ENCODE data around the gene TMEM30A. TPM values are rescaled to one million over a fixed set of nuclear protein-coding genes. Genes with fewer than 3 reads are reported as not detected.

TMEM30A gene
- total and polyA plus RNA-seq, 2 of the 13 experiments (the other 11 are each of a cell fraction or from before 2014, with no cell fraction given) = 17.6 to 54.4 TPM

DNA sequence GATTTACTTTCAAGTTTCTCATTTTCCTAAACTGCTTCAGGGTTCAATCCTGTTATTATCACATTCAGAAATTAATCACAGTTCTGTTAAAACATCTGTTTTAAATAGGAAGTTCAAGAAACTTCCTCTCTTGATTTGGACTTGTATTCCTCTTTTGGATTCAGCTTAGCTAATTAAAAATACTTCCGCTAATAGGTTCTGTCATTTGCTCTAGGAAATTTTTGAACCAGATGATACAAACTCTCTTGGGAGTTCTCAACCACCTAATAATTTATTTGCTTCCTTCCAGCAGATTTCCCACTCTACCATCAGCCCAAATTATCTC lies 15.9 kb upstream of the TMEM30A start:
- no peak overlapping the region for H2AFZ ChIP-seq (ENCODE audit: low read length)
- no TSS peak for BruUV-seq (replicated peaks)
- no peaks in the 10 kb centered on the region for H3K27me3 ChIP-seq (ENCODE audit: control insufficient read depth in 1 of 2, insufficient read depth in 2 of 2, low read length in 2 of 2)
- no peak overlapping the region for H3K4me2 ChIP-seq (ENCODE audit: low read depth, low read length)
- no peak overlapping the region for H3K9ac ChIP-seq (ENCODE audit: insufficient read depth, low read depth, low read length)
- H3K9me3 ChIP-seq (ENCODE audit: low read length) = no peaks in the 10 kb centered on the region
- FAIRE-seq (no peak), ATAC-seq (no peak), DNase-seq (ENCODE audit: low spot score) (no peak)
- no peaks in the 10 kb centered on the region for H3K4me1 ChIP-seq (ENCODE audit: insufficient read depth, low read length)
- WGBS (ENCODE audit: low lambda C conversion rate) = 97% methylated on average over 1 of the region's 1 CpG
- no peak for TF ChIP-seq RELA (CRISPR knock-in tag; IDR thresholded peaks at IDR 0.05)
- TF ChIP-seq ZNF329 (CRISPR knock-in tag; IDR thresholded peaks at IDR 0.05; ENCODE audit: low read depth) = no peak
- TF ChIP-seq, protein P1, sequence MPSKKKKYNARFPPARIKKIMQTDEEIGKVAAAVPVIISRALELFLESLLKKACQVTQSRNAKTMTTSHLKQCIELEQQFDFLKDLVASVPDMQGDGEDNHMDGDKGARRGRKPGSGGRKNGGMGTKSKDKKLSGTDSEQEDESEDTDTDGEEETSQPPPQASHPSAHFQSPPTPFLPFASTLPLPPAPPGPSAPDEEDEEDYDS (CRISPR knock-in tag; IDR thresholded peaks at IDR 0.05) = no peak
- H3K4me3 ChIP-seq (replicated peaks in 1 of 3; ENCODE audit: insufficient read depth in 1 of 3, low read depth in 2 of 3, low read length in 3 of 3) = no peak overlapping the region
- in situ Hi-C loops (cut with HindIII; ENCODE audit: extremely low pct_ligation_motif_present, low pct_unique_long_range_greater_than_20kb) = no loop called here
- H3K79me2 ChIP-seq (ENCODE audit: insufficient read depth, low read length) = no peaks in the 10 kb centered on the region
- ChIA-PET CTCF (ENCODE audit: low intra/inter-chr PET ratio, low total read pairs) (no interaction called here), POLR2A (no interaction called here)
- intact Hi-C loops (cut with micrococcal nuclease; ENCODE audit: unreplicated experiment) = no loop called here
- H4K20me1 ChIP-seq (ENCODE audit: insufficient read depth, low read length) = no peaks in the 10 kb centered on the region
- no peaks in the 10 kb centered on the region for H3K36me3 ChIP-seq (replicated peaks in 1 of 2; ENCODE audit: control insufficient read depth in 1 of 2, insufficient read depth in 2 of 2, low read length in 2 of 2)
- no peak overlapping the region for H3K27ac ChIP-seq (ENCODE audit: extremely low read length, insufficient read depth, low read length)

DNA sequence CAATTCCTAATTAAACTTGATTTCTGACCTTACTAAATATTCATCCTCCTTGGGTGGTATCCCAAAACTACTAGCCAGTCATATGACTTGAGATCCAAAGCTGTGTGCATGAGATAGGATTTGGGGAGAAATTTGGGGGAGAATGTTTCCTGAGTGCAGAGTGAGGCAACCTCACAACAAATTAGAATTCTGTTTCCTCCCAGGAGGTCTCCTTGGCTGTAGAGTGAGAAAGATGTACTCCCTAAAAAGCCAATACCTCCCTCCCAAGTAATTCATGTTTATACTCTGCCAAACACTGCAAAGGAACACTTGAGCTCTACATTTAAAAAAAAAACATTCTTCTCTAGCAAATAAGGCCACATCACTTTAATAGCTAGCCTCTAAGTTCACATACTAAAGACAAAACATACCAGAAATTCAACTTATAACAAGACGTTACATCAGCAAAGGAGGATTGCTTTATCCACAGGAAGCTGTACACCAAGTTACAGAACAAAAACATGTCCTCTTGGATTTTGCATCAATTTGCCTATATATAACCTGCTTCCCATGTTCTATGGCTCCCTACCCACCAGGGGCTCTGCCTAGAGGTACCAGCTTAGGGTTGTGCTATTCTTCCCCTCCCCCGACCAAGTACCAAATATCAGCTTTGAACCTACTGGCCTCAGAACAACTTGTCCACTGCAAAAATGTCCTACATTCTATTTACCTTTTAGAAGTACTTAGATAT lies 15.4 kb upstream of the TMEM30A start:
- no peak overlapping the region for H3K4me2 ChIP-seq (ENCODE audit: low read depth, low read length)
- in situ Hi-C loops (cut with HindIII; ENCODE audit: extremely low pct_ligation_motif_present, low pct_unique_long_range_greater_than_20kb) (no loop called here), intact Hi-C loops (cut with micrococcal nuclease; ENCODE audit: unreplicated experiment) (no loop called here)
- ChIA-PET POLR2A (no interaction called here), CTCF (ENCODE audit: low intra/inter-chr PET ratio, low total read pairs) (no interaction called here)
- 23% methylated on average over 2 of the region's 2 CpGs for WGBS (ENCODE audit: low lambda C conversion rate)
- H3K79me2 ChIP-seq (ENCODE audit: insufficient read depth, low read length) = no peaks in the 10 kb centered on the region
- H3K9me3 ChIP-seq (ENCODE audit: low read length) = no peaks in the 10 kb centered on the region
- no peaks in the 10 kb centered on the region for H3K4me1 ChIP-seq (ENCODE audit: insufficient read depth, low read length)
- H3K4me3 ChIP-seq (replicated peaks in 1 of 3; ENCODE audit: insufficient read depth in 1 of 3, low read depth in 2 of 3, low read length in 3 of 3) = no peak overlapping the region
- no peaks in the 10 kb centered on the region for H3K36me3 ChIP-seq (replicated peaks in 1 of 2; ENCODE audit: control insufficient read depth in 1 of 2, insufficient read depth in 2 of 2, low read length in 2 of 2)
- no TSS peak for BruUV-seq (replicated peaks)
- ATAC-seq = no peak
- no peaks in the 10 kb centered on the region for H4K20me1 ChIP-seq (ENCODE audit: insufficient read depth, low read length)
- no peak overlapping the region for H3K27ac ChIP-seq (ENCODE audit: extremely low read length, insufficient read depth, low read length)
- H2AFZ ChIP-seq (ENCODE audit: low read length) = no peak overlapping the region
- no peaks in the 10 kb centered on the region for H3K27me3 ChIP-seq (ENCODE audit: control insufficient read depth in 1 of 2, insufficient read depth in 2 of 2, low read length in 2 of 2)
- H3K9ac ChIP-seq (ENCODE audit: insufficient read depth, low read depth, low read length) = no peak overlapping the region
- no peak for DNase-seq (ENCODE audit: low spot score)
- FAIRE-seq = no peak
- TF ChIP-seq GTF2F1 (IDR thresholded peaks at IDR 0.05; ENCODE audit: low read length) (no peak), IRF2 (CRISPR knock-in tag; IDR thresholded peaks at IDR 0.05) (no peak), GTF3A (CRISPR knock-in tag; conservative IDR thresholded peaks at IDR 0.05) (no peak), RFX5 (IDR thresholded peaks at IDR 0.05; ENCODE audit: low read depth, low read length) (no peak), ELF4 (CRISPR knock-in tag; IDR thresholded peaks at IDR 0.05; ENCODE audit: borderline replicate concordance) (no peak), ZNF652 (CRISPR knock-in tag; IDR thresholded peaks at IDR 0.05; ENCODE audit: borderline replicate concordance, low read depth) (no peak), NFKB2 (CRISPR knock-in tag; IDR thresholded peaks at IDR 0.05; ENCODE audit: borderline replicate concordance) (no peak), HNRNPH1 (optimal IDR thresholded peaks at IDR 0.05; ENCODE audit: low read depth, low read length) (no peak), EP300 (IDR thresholded peaks at IDR 0.05; ENCODE audit: low read depth in 2 of 2, low read length in 2 of 2) (no peak), EP300 (CRISPR knock-in tag; IDR thresholded peaks at IDR 0.05; ENCODE audit: borderline replicate concordance) (no peak)
- TF ChIP-seq, protein P2, sequence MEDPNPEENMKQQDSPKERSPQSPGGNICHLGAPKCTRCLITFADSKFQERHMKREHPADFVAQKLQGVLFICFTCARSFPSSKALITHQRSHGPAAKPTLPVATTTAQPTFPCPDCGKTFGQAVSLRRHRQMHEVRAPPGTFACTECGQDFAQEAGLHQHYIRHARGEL (CRISPR knock-in tag; IDR thresholded peaks at IDR 0.05) = no peak
- TF ChIP-seq, protein P3, sequence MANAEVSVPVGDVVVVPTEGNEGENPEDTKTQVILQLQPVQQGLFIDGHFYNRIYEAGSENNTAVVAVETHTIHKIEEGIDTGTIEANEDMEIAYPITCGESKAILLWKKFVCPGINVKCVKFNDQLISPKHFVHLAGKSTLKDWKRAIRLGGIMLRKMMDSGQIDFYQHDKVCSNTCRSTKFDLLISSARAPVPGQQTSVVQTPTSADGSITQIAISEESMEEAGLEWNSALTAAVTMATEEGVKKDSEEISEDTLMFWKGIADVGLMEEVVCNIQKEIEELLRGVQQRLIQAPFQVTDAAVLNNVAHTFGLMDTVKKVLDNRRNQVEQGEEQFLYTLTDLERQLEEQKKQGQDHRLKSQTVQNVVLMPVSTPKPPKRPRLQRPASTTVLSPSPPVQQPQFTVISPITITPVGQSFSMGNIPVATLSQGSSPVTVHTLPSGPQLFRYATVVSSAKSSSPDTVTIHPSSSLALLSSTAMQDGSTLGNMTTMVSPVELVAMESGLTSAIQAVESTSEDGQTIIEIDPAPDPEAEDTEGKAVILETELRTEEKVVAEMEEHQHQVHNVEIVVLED (CRISPR knock-in tag; IDR thresholded peaks at IDR 0.05; ENCODE audit: borderline replicate concordance) = no peak
- TF ChIP-seq, protein P4, sequence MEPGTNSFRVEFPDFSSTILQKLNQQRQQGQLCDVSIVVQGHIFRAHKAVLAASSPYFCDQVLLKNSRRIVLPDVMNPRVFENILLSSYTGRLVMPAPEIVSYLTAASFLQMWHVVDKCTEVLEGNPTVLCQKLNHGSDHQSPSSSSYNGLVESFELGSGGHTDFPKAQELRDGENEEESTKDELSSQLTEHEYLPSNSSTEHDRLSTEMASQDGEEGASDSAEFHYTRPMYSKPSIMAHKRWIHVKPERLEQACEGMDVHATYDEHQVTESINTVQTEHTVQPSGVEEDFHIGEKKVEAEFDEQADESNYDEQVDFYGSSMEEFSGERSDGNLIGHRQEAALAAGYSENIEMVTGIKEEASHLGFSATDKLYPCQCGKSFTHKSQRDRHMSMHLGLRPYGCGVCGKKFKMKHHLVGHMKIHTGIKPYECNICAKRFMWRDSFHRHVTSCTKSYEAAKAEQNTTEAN (CRISPR knock-in tag; conservative IDR thresholded peaks at IDR 0.05) = no peak

Measured in HepG2 (cell line).